Measurements from ENCODE around the gene JARID2.

- TF ChIP-seq, protein P1, sequence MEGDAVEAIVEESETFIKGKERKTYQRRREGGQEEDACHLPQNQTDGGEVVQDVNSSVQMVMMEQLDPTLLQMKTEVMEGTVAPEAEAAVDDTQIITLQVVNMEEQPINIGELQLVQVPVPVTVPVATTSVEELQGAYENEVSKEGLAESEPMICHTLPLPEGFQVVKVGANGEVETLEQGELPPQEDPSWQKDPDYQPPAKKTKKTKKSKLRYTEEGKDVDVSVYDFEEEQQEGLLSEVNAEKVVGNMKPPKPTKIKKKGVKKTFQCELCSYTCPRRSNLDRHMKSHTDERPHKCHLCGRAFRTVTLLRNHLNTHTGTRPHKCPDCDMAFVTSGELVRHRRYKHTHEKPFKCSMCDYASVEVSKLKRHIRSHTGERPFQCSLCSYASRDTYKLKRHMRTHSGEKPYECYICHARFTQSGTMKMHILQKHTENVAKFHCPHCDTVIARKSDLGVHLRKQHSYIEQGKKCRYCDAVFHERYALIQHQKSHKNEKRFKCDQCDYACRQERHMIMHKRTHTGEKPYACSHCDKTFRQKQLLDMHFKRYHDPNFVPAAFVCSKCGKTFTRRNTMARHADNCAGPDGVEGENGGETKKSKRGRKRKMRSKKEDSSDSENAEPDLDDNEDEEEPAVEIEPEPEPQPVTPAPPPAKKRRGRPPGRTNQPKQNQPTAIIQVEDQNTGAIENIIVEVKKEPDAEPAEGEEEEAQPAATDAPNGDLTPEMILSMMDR (IDR thresholded peaks at IDR 0.05; ENCODE audit: low read length), result no peak
- TF ChIP-seq EZH2 (optimal IDR thresholded peaks at IDR 0.05; ENCODE audit: low read depth, low read length) (no peak), EZH2phosphoT487 (IDR thresholded peaks at IDR 0.05; ENCODE audit: low read length) (no peak)
Observed at GRCh38 chr6:15257357-15258132, 11.7 kb downstream of the JARID2 start.
